NCI-H510A (cell line): ENCODE data around the gene GCLM.
A peak's percentile ranks its signal among the peaks of the same experiment; 100 is the strongest.

Experiments used
- DNase-seq: peaks from one replicate; lab custom pipeline; 2025; lab: John Stamatoyannopoulos, UW

GCLM gene

DNA sequence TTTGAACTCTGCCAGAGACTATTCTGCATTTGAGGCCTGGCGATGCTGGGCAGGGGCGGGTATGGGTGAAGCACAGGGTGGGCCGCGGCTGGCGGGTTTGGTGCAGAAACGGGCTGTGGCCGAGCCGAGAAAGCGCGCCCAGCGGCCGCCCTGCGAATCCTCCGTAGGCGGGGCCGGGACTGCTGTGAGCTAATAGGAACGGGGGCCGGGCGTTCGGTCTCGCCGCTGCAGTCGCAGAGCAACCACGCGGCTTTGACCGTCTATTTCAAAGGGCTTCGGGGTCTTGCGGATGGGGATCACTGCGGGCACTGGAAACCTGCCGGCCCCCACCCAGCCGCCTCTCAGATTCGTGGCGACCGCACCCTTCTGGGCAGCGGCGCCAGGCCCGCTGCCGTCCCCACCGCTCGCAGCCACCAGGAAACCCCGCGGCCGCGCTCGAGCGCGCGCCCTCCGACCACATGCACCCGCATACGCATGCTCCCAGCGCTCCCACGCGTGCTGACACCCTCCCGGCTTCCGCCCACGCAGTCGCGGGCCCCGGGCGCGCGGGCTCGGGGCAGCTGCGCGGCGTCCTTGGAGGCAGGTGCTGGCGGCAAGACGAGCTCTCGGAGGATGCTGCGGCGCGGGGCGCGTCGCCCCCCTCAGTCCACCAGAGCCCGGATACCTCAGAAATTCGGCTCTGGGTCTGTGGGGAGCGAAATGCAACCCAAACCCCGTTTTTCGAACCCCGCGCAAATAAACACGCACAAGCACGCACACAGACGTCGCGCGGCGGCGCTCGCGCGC is 62.8 kb downstream of the GCLM start:
- DNase-seq, result peak; percentile 97

DNA sequence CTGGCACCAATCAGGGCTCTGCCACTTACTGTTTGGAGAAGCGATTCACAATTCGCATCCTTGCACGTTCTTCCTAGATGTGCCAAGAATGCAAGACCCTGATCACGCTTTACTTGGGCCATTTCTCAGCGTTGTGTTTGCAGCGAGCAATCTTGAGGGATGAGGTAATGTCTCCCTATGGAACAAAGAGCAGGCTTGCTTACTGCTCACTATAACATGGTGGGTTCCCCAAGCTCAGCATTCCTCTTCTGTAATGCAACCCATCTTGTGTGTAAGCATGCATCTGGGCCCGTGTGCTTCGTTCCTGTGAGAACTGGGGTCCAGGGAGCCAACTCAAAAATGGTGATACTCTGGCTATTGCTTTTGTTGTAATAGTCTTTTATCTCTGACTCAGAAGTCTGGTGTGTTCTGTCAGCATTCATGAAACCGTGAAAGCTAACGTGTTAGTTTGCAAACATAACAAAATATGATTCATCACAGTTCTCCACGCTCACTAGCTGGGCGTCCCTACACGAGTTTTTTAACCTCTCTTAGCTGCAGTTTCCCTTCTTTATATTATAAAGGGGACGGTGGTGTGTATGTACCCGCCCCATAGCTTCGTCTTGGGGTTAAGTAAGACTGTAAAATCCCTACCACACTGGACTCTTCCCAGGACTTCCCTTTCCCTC is 63.6 kb downstream of the GCLM start:
- no peak for DNase-seq

- DNase-seq, result peak; percentile 69
These were observed 64.8 kb downstream of the GCLM start for GRCh38 chr1:93844262-93845045.

GRCh38 chr1:93842750-93843500 is 66.3 kb downstream of the GCLM start:
- DNase-seq, result no peak

- no peak for DNase-seq
These were observed 67.5 kb downstream of the GCLM start for GRCh38 chr1:93841771-93842170.

DNA sequence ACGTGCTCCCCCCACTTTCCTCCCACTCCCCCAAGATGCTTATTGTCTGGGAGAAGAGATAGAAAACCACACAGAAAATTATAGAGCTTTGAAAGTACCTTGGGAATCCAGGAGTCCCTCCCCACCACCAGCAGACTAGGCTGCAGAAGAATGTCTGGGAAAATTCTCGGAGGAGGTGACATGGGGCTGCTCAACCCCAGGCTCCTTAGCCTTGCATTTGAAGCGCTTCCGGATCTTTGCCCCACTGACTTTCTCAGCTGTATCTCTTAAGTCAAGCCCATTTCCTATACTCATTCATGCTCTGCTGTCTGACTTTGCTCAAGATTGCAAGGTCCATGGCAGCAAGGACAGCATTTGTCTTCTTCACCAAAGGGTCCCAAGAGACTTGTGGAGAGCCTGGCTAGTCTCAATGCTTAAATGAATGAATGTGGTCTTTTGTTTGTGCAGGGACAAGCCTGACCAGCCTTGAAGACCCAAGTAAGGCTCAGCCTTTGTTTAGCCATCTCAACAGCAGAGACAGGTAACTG is 68.2 kb downstream of the GCLM start:
- no peak for DNase-seq

DNA sequence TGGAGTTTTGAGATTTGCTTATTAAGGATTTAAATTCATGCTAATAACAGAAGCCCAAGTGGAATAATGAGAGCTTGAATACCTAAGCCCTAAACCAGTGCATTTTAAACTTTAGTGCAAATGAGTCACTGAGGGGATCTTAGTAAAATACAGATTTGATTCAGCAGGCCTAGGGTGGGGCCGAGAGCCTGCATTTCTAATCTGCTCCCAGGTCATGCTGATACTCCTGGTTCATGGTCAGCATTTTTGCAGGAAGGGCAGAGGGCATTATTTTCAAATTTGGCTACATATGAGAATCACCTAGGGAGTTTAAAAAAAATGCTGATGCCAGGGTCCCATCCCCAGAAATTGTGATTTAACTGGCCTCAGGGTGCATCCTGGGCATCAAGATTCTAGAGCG is 69.5 kb downstream of the GCLM start:
- DNase-seq, result no peak

- DNase-seq, result no peak
These were observed 69.9 kb downstream of the GCLM start for GRCh38 chr1:93839307-93839706.

GRCh38 chr1:93837961-93838360 is 71.3 kb downstream of the GCLM start:
- no peak for DNase-seq
